Measurements from ENCODE around the gene HYCC1. TPM values are rescaled to one million over a fixed set of nuclear protein-coding genes. Genes with fewer than 3 reads are reported as not detected.
"Not testable (repeated sequence)": the region's sequence is repeated elsewhere in the genome, so short reads cannot be mapped to it uniquely, and the experiment has no call there.

HYCC1 gene
- total RNA-seq, 3 donors from 2014 or later: 5.1 to 28.5 (median 6.7) TPM

GRCh38 chr7:22985436-22985835, 28.5 kb downstream of the HYCC1 start:
- ATAC-seq (no peak), DNase-seq (no peak)
- Histone ChIP-seq H3K9me3 (no peaks in the 10 kb centered on the region), H3K4me1 (ENCODE audit: low read depth) (no peaks in the 10 kb centered on the region), H3K36me3 (ENCODE audit: low read depth) (no peaks in the 10 kb centered on the region), H3K4me3 (no peak overlapping the region)
- intact Hi-C loops (cut with DNase I, micrococcal nuclease): no loop called here
- no peak for TF ChIP-seq CTCF (IDR thresholded peaks at IDR 0.05)

- no peak for TF ChIP-seq CTCF (IDR thresholded peaks at IDR 0.05)
These were observed 30.6 kb downstream of the HYCC1 start for GRCh38 chr7:22983257-22983855.

GRCh38 chr7:22980422-22980821, 33.5 kb downstream of the HYCC1 start:
- no peak for ATAC-seq
- Histone ChIP-seq H3K36me3 (ENCODE audit: low read depth) (no peaks in the 10 kb centered on the region), H3K4me1 (ENCODE audit: low read depth) (no peaks in the 10 kb centered on the region), H3K9me3 (no peaks in the 10 kb centered on the region), H3K4me3 (no peak overlapping the region)
- no peak for DNase-seq
- intact Hi-C loops (cut with DNase I, micrococcal nuclease): no loop called here
- TF ChIP-seq CTCF (IDR thresholded peaks at IDR 0.05): no peak

More at GRCh38 chr7:22983257-22983855, 30.6 kb downstream of the HYCC1 start:
- Histone ChIP-seq H3K4me3 (no peak overlapping the region), H3K36me3 (ENCODE audit: low read depth) (no peaks in the 10 kb centered on the region), H3K9me3 (no peaks in the 10 kb centered on the region), H3K4me1 (ENCODE audit: low read depth) (no peaks in the 10 kb centered on the region)
- no peak for DNase-seq
- ATAC-seq: no peak
- intact Hi-C loops (cut with DNase I, micrococcal nuclease): no loop called here

- TF ChIP-seq CTCF (IDR thresholded peaks at IDR 0.05): no peak
- Histone ChIP-seq H3K9me3 (no peaks in the 10 kb centered on the region), H3K4me3 (no peak overlapping the region), H3K4me1 (ENCODE audit: low read depth) (no peaks in the 10 kb centered on the region), H3K36me3 (ENCODE audit: low read depth) (no peaks in the 10 kb centered on the region)
- DNase-seq (no peak), ATAC-seq (no peak)
- intact Hi-C loops (cut with DNase I, micrococcal nuclease): no loop called here
These were observed 34.1 kb downstream of the HYCC1 start for GRCh38 chr7:22979861-22980260.

GRCh38 chr7:22979251-22979650, 34.7 kb downstream of the HYCC1 start:
- DNase-seq (no peak), ATAC-seq (no peak)
- Histone ChIP-seq H3K36me3 (ENCODE audit: low read depth) (no peaks in the 10 kb centered on the region), H3K4me3 (no peak overlapping the region), H3K9me3 (no peaks in the 10 kb centered on the region), H3K4me1 (ENCODE audit: low read depth) (no peaks in the 10 kb centered on the region)
- intact Hi-C loops (cut with DNase I, micrococcal nuclease): no loop called here
- no peak for TF ChIP-seq CTCF (IDR thresholded peaks at IDR 0.05)

GRCh38 chr7:22974636-22975035, 39.3 kb downstream of the HYCC1 start:
- H3K36me3 ChIP-seq (ENCODE audit: low read depth); H3K9me3 ChIP-seq; H3K4me1 ChIP-seq (ENCODE audit: low read depth); intact Hi-C loops (cut with DNase I, micrococcal nuclease); H3K4me3 ChIP-seq; ATAC-seq; DNase-seq: not testable (repeated sequence)

Measured in mucosa of descending colon (tissue), 3 donors.